Thyroid gland (tissue), 4 donors: ENCODE data around the gene NUSAP1. TPM values are rescaled to one million over a fixed set of nuclear protein-coding genes. Genes with fewer than 3 reads are reported as not detected.

ENCODE experiments used
- DNase-seq, 2 donors: peaks; one replicate each; pipeline ENCODE4 v3.0.0-alpha.2; 2019
- H3K27ac ChIP-seq, 3 donors: fragments of 200-600 bp; sonication (generic); 1 replicate in 2 of 3; 2 replicates in 1 of 3; pipeline ENCODE4 v1.5.1; 2016 to 2019; ENCODE audit warnings: mild to moderate bottlenecking in 1 of 3, moderate library complexity in 1 of 3
- H3K27me3 ChIP-seq: fragments of 200-600 bp; sonication (generic); one replicate; pipeline ENCODE4 v1.5.1; 2019
- H3K36me3 ChIP-seq, 2 donors: fragments of 200-600 bp; sonication (generic); one replicate each; pipeline ENCODE4 v1.5.1; 2016 to 2019
- H3K4me1 ChIP-seq, 2 donors: fragments of 200-600 bp; sonication (generic); one replicate each; pipeline ENCODE4 v1.5.1; 2017 to 2019
- H3K4me3 ChIP-seq, 3 donors: fragments of 200-600 bp; sonication (generic); replicated peaks in 1 of 3; 1 replicate in 2 of 3; 2 replicates in 1 of 3; pipeline ENCODE4 v1.5.1; 2016; ENCODE audit warnings: mild to moderate bottlenecking in 1 of 3
- H3K9me3 ChIP-seq: fragments of 200-600 bp; sonication (generic); one replicate; pipeline ENCODE4 v1.5.1; 2017
- CTCF ChIP-seq, 6 experiments: fragments of 200-600 bp in 3 of 6; fragments of 450-650 bp in 3 of 6; sonication (generic) in 3 of 6; IDR thresholded peaks; one replicate each; pipeline ENCODE4 v1.5.1; 2016 to 2019; ENCODE audit warnings: antibody characterized with exemption in 6 of 6, mild to moderate bottlenecking in 2 of 6, inconsistent platforms in 1 of 6, moderate library complexity in 1 of 6
- POLR2A ChIP-seq, 2 donors: fragments of 450-650 bp; IDR thresholded peaks; one replicate each; pipeline ENCODE4 v1.6.1; 2017; ENCODE audit warnings: antibody characterized with exemption in 2 of 2, mild to moderate bottlenecking in 2 of 2, moderate library complexity in 1 of 2
- WGBS, 2 donors: methylation state at CpG; one replicate each; pipeline ENCODE4 v1.1.5; 2017; 5-methylcytosine and 5-hydroxymethylcytosine counted together
- intact Hi-C: fragments of 100-400 bp; cut with DNase I; formaldehyde crosslinking; loops from one replicate; pipeline ENCODE4 v1.15.1; 2023
- total RNA-seq, 4 donors: library from RNA; depleted of rRNA; stranded (reverse); fragments of >200 nt; gene quantifications; one replicate each; pipeline ENCODE4 v1.2.3, GENCODE V29; 2016

The NUSAP1 gene
- total RNA-seq, 4 donors from 2014 or later, result 0.89 to 8.1 (median 1.6) TPM

DNA sequence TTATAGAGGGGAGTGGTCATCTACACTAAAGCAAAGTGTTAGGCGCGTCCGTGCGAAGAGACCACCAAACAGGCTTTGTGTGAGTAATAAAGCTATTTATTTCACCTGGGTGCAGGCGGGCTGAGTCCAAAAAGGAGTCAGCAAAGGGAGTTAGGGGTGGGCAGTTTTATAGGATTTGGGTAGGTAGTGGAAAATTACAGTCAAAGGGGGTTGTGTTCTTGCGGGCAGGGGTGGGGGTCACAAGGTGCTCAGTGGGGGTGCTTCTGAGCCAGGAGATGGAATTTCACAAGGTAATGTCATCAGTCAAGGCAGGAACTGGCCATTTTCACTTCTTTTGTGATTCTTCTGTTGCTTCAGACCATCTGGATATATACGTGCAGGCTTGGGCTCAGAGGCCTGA lies 47.4 kb upstream of the NUSAP1 start:
- Histone ChIP-seq H3K27me3 (no peaks in the 10 kb centered on the region), H3K36me3 (peaks cover 19 to 29% of the 10 kb centered on the region in 2 donors), H3K27ac (peak overlapping the region in 1 of 3 donors; percentile 92), H3K4me3 (peak overlapping the region in 1 of 3 donors; percentile 100), H3K9me3 (no peaks in the 10 kb centered on the region), H3K4me1 (peaks cover 6 to 12% of the 10 kb centered on the region in 2 donors)
- TF ChIP-seq POLR2A (IDR thresholded peaks at IDR 0.05) (no peak), CTCF (IDR thresholded peaks at IDR 0.05) (no peak)
- intact Hi-C loops, result loop anchor here (5.0 to 10.0 kb wide), 2 partner anchors 47 to 50 kb away; partner anchors contain the start of genes CHP1, EXD1, NUSAP1 and OIP5
- DNase-seq, result no peak
- WGBS, 2 donors, result 43 to 45% methylated on average over 7 of the region's 7 CpGs

GRCh38 chr15:41286665-41287333 lies 45.9 kb upstream of the NUSAP1 start:
- intact Hi-C loops, result loop anchor here (5.0 to 10.0 kb wide), 2 partner anchors 46 to 52 kb away; partner anchors contain the start of genes CHP1, EXD1, NUSAP1 and OIP5
- TF ChIP-seq CTCF (IDR thresholded peaks at IDR 0.05) (no peak), POLR2A (IDR thresholded peaks at IDR 0.05) (no peak)
- Histone ChIP-seq H3K27me3 (no peaks in the 10 kb centered on the region), H3K4me3 (no peak overlapping the region), H3K36me3 (peaks cover 19 to 29% of the 10 kb centered on the region in 2 donors), H3K9me3 (no peaks in the 10 kb centered on the region), H3K4me1 (peaks cover 6 to 12% of the 10 kb centered on the region in 2 donors), H3K27ac (no peak overlapping the region)
- no peak for DNase-seq
- WGBS, 2 donors, result 98% methylated on average over 6 of the region's 6 CpGs

- TF ChIP-seq POLR2A (IDR thresholded peaks at IDR 0.05) (no peak), CTCF (IDR thresholded peaks at IDR 0.05) (no peak)
- WGBS, 2 donors, result 92 to 100% methylated on average over 1 of the region's 1 CpG
- DNase-seq, result no peak
- Histone ChIP-seq H3K9me3 (no peaks in the 10 kb centered on the region), H3K27ac (no peak overlapping the region), H3K36me3 (peaks cover 19 to 29% of the 10 kb centered on the region in 2 donors), H3K27me3 (no peaks in the 10 kb centered on the region), H3K4me1 (peaks cover 6 to 12% of the 10 kb centered on the region in 2 donors), H3K4me3 (no peak overlapping the region)
- intact Hi-C loops, result loop anchor here (5.0 to 10.0 kb wide), 2 partner anchors 44 to 54 kb away; partner anchors contain the start of genes CHP1, EXD1, NUSAP1 and OIP5
Observed at GRCh38 chr15:41288464-41288863, 44.2 kb upstream of the NUSAP1 start.

GRCh38 chr15:41289953-41290352 lies 42.7 kb upstream of the NUSAP1 start:
- no peaks in the 10 kb centered on the region for H3K27me3 ChIP-seq
- peaks cover 19 to 29% of the 10 kb centered on the region in 2 donors for H3K36me3 ChIP-seq
- peaks cover 6 to 12% of the 10 kb centered on the region in 2 donors for H3K4me1 ChIP-seq
- H3K9me3 ChIP-seq, result no peaks in the 10 kb centered on the region
- no peak for DNase-seq
- no peak overlapping the region for H3K27ac ChIP-seq
- 91 to 99% methylated on average over 2 of the region's 2 CpGs for WGBS, 2 donors
- TF ChIP-seq CTCF (IDR thresholded peaks at IDR 0.05) (no peak), POLR2A (IDR thresholded peaks at IDR 0.05) (no peak)
- no peak overlapping the region for H3K4me3 ChIP-seq
- intact Hi-C loops, result loop anchor here (5.0 to 10.0 kb wide), 2 partner anchors 42 to 55 kb away; partner anchors contain the start of genes CHP1, EXD1, NUSAP1 and OIP5

- no peak overlapping the region for H3K4me3 ChIP-seq
- H3K36me3 ChIP-seq, result peaks cover 12 to 28% of the 10 kb centered on the region in 2 donors
- no peak for DNase-seq
- TF ChIP-seq POLR2A (IDR thresholded peaks at IDR 0.05), result no peak
- H3K4me1 ChIP-seq, result peaks cover 0 to under 1% of the 10 kb centered on the region in 2 donors
- H3K27me3 ChIP-seq, result no peaks in the 10 kb centered on the region
- H3K9me3 ChIP-seq, result no peaks in the 10 kb centered on the region
- H3K27ac ChIP-seq, result no peak overlapping the region
- intact Hi-C loops, result no loop called here
- 86 to 90% methylated on average over 9 of the region's 9 CpGs for WGBS, 2 donors
Observed at GRCh38 chr15:41291065-41291631, 41.5 kb upstream of the NUSAP1 start.
